CD14-positive monocyte (primary cell): Measurements from ENCODE around the gene FAM219B. TPM values are rescaled to one million over a fixed set of nuclear protein-coding genes. Genes with fewer than 3 reads are reported as not detected.

ENCODE experiments used
- DNase-seq, 3 donors: peaks; one replicate each; pipeline ENCODE4 v3.0.0-alpha.2; 2011 to 2022
- H2AFZ ChIP-seq: 2 replicates; pipeline ENCODE4 v1.6.0; 2012; ENCODE audit warnings: mild to moderate bottlenecking, low read depth, low read length, inconsistent platforms; ENCODE audit not compliant: insufficient read depth, poor library complexity, severe bottlenecking
- H3K27ac ChIP-seq, 2 donors: 1 replicate in 1 of 2; 2 replicates in 1 of 2; pipeline ENCODE4 v1.5.1; 2012 to 2013; ENCODE audit warnings: low read length in 2 of 2, control low read depth in 1 of 2, inconsistent platforms in 1 of 2, low read depth in 1 of 2, mild to moderate bottlenecking in 1 of 2
- H3K27me3 ChIP-seq, 2 donors: one replicate each; pipeline versions ENCODE4 v1.6.0 to v1.6.1; 2011 to 2013; ENCODE audit warnings: low read length in 2 of 2; ENCODE audit not compliant: control insufficient read depth in 2 of 2, insufficient read depth in 2 of 2
- H3K36me3 ChIP-seq, 2 donors: replicated peaks in 1 of 2; 1 replicate in 1 of 2; 2 replicates in 1 of 2; pipeline versions ENCODE4 v1.5.1 to v1.6.1; 2012 to 2013; ENCODE audit warnings: low read length in 2 of 2, control low read depth in 1 of 2, inconsistent platforms in 1 of 2, mild to moderate bottlenecking in 1 of 2; ENCODE audit not compliant: insufficient read depth in 2 of 2, control insufficient read depth in 1 of 2
- H3K4me1 ChIP-seq, 2 donors: 1 replicate in 1 of 2; 2 replicates in 1 of 2; pipeline versions ENCODE4 v1.5.1 to v1.6.1; 2012 to 2013; ENCODE audit warnings: low read length in 2 of 2, control low read depth in 1 of 2, inconsistent platforms in 1 of 2, mild to moderate bottlenecking in 1 of 2, moderate library complexity in 1 of 2; ENCODE audit not compliant: insufficient read depth in 2 of 2, control insufficient read depth in 1 of 2
- H3K4me2 ChIP-seq: replicated peaks from 2 replicates; pipeline ENCODE3; 2012; ENCODE audit warnings: low read length, moderate library complexity, mild to moderate bottlenecking; ENCODE audit not compliant: poor library complexity, severe bottlenecking; ENCODE audit errors: extremely low read depth
- H3K4me3 ChIP-seq, 3 experiments: fragments of 200-600 bp in 1 of 3; sonication (generic) in 1 of 3; replicated peaks in 1 of 3; 1 replicate in 2 of 3; 2 replicates in 1 of 3; pipeline ENCODE4 v1.5.1; 2011 to 2013; ENCODE audit warnings: low read length in 3 of 3, mild to moderate bottlenecking in 3 of 3, control low read depth in 2 of 3, low read depth in 2 of 3, inconsistent platforms in 1 of 3, moderate library complexity in 1 of 3
- H3K79me2 ChIP-seq: 2 replicates; pipeline ENCODE4 v1.6.0; 2012; ENCODE audit warnings: mild to moderate bottlenecking, control low read depth, inconsistent platforms, low read length, moderate library complexity; ENCODE audit not compliant: insufficient read depth
- H3K9ac ChIP-seq: 2 replicates; pipeline ENCODE4 v1.6.0; 2017; ENCODE audit warnings: low read length, mild to moderate bottlenecking; ENCODE audit not compliant: insufficient read depth, poor library complexity, severe bottlenecking
- H3K9me3 ChIP-seq, 2 donors: replicated peaks in 1 of 2; 1 replicate in 1 of 2; 2 replicates in 1 of 2; pipeline versions ENCODE4 v1.5.1 to v1.6.1; 2012 to 2013; ENCODE audit warnings: low read length in 2 of 2, control low read depth in 1 of 2; ENCODE audit not compliant: control insufficient read depth in 1 of 2, insufficient read depth in 1 of 2
- H4K20me1 ChIP-seq: 2 replicates; pipeline ENCODE4 v1.6.0; 2012; ENCODE audit warnings: mild to moderate bottlenecking, low read length, control low read depth, moderate library complexity; ENCODE audit not compliant: insufficient read depth
- H3K27ac Mint-ChIP-seq, 7 donors: one replicate each; pipeline ENCODE4 v1.8.0; 2020; ENCODE audit warnings: mild to moderate bottlenecking in 7 of 7, mixed read lengths in 7 of 7, moderate library complexity in 6 of 7, inconsistent platforms in 2 of 7
- H3K27me3 Mint-ChIP-seq, 3 donors: one replicate each; pipeline ENCODE4 v1.8.0; 2021 to 2022; ENCODE audit warnings: low read depth in 3 of 3, mild to moderate bottlenecking in 3 of 3, mixed read lengths in 3 of 3, moderate library complexity in 3 of 3, inconsistent platforms in 1 of 3
- H3K36me3 Mint-ChIP-seq, 2 donors: one replicate each; pipeline ENCODE4 v1.8.0; 2020; ENCODE audit warnings: mixed read lengths in 2 of 2, inconsistent platforms in 1 of 2, mild to moderate bottlenecking in 1 of 2
- H3K4me1 Mint-ChIP-seq: one replicate; pipeline ENCODE4 v1.8.0; 2020; ENCODE audit warnings: mild to moderate bottlenecking, mixed read lengths
- H3K4me3 Mint-ChIP-seq, 2 donors: one replicate each; pipeline ENCODE4 v1.8.0; 2020; ENCODE audit warnings: mild to moderate bottlenecking in 2 of 2, mixed read lengths in 2 of 2, moderate library complexity in 1 of 2
- H3K9me3 Mint-ChIP-seq, 7 donors: one replicate each; pipeline ENCODE4 v1.8.0; 2020 to 2022; ENCODE audit warnings: mixed read lengths in 7 of 7, mild to moderate bottlenecking in 6 of 7, moderate library complexity in 6 of 7, inconsistent platforms in 2 of 7
- CTCF ChIP-seq: fragments of 200-600 bp; IDR thresholded peaks from one replicate; pipeline ENCODE4 v1.8.0; 2022; ENCODE audit warnings: antibody characterized with exemption, mild to moderate bottlenecking
- WGBS: methylation state at CpG from one replicate; pipeline ENCODE4 v1.1.5; 2013; ENCODE audit warnings: missing lambda C conversion rate; ENCODE audit not compliant: insufficient coverage; 5-methylcytosine and 5-hydroxymethylcytosine counted together
- intact Hi-C, 2 donors: fragments of 100-400 bp; cut with micrococcal nuclease; formaldehyde crosslinking; loops; one replicate each; pipeline versions ENCODE4 v1.15.0 to v1.15.1; 2023
- polyA plus RNA-seq, 3 donors: library from polyadenylated mRNA; depleted of rRNA in 1 of 3; unstranded in 2 of 3; stranded (reverse) in 1 of 3; fragments of 300-500 nt in 2 of 3; fragments of >200 nt in 1 of 3; fragmentation: Illumina TruSeq in 2 of 3; gene quantifications; 1 replicate in 2 of 3; 2 replicates in 1 of 3; pipeline ENCODE4 v1.2.3, GENCODE V29; 2012 to 2021

The FAM219B gene
- polyA plus RNA-seq, 3 donors: 11.7 to 53.9 (median 17.1) TPM

- intact Hi-C loops: no loop called here
- H3K36me3 Mint-ChIP-seq: peaks cover 22 to 37% of the 10 kb centered on the region in 2 donors
- Histone ChIP-seq H3K9me3 (no peaks in the 10 kb centered on the region), H3K36me3 (peaks cover 3 to 24% of the 10 kb centered on the region in 2 donors), H2AFZ (no peak overlapping the region), H3K4me1 (peaks cover 35 to 38% of the 10 kb centered on the region in 2 donors), H3K79me2 (peaks cover 98% of the 10 kb centered on the region), H4K20me1 (peaks cover 98% of the 10 kb centered on the region), H3K9ac (no peak overlapping the region), H3K27me3 (no peaks in the 10 kb centered on the region), H3K4me3 (no peak overlapping the region), H3K4me2 (no peak overlapping the region), H3K27ac (peak overlapping the region in 1 of 2 donors; percentile 29)
- no peak overlapping the region for H3K4me3 Mint-ChIP-seq
- peaks cover 59% of the 10 kb centered on the region for H3K4me1 Mint-ChIP-seq
- no peak for DNase-seq
- H3K27me3 Mint-ChIP-seq: no peaks in the 10 kb centered on the region
- H3K9me3 Mint-ChIP-seq: no peaks in the 10 kb centered on the region
- 88% methylated on average over 5 of the region's 6 CpGs for WGBS
- peak overlapping the region in 6 of 7 donors; percentile 3 to 76 (median 15) for H3K27ac Mint-ChIP-seq
- TF ChIP-seq CTCF: no peak
Measured at GRCh38 chr15:74864296-74864695, 42.4 kb downstream of the FAM219B start.

- H3K4me1 Mint-ChIP-seq: peaks cover 58% of the 10 kb centered on the region
- H3K9me3 ChIP-seq: no peaks in the 10 kb centered on the region
- H3K79me2 ChIP-seq: peaks cover 98% of the 10 kb centered on the region
- H3K4me2 ChIP-seq: no peak overlapping the region
- no peaks in the 10 kb centered on the region for H3K9me3 Mint-ChIP-seq
- no peaks in the 10 kb centered on the region for H3K27me3 Mint-ChIP-seq
- intact Hi-C loops: no loop called here
- peaks cover 99% of the 10 kb centered on the region for H4K20me1 ChIP-seq
- no peak overlapping the region for H3K4me3 Mint-ChIP-seq
- H3K36me3 ChIP-seq: peaks cover 3 to 24% of the 10 kb centered on the region in 2 donors
- peaks cover 22 to 41% of the 10 kb centered on the region in 2 donors for H3K36me3 Mint-ChIP-seq
- H3K27ac Mint-ChIP-seq: peak overlapping the region in 5 of 7 donors; percentile 4 to 56 (median 24)
- H3K9ac ChIP-seq: no peak overlapping the region
- no peak overlapping the region for H2AFZ ChIP-seq
- H3K4me1 ChIP-seq: peaks cover 29 to 34% of the 10 kb centered on the region in 2 donors
- no peak for DNase-seq
- peak overlapping the region in 1 of 2 donors; percentile 48 for H3K27ac ChIP-seq
- WGBS: 76% methylated on average over 7 of the region's 11 CpGs
- no peak for TF ChIP-seq CTCF
- H3K4me3 ChIP-seq: no peak overlapping the region
- H3K27me3 ChIP-seq: no peaks in the 10 kb centered on the region
Measured at GRCh38 chr15:74863239-74864056, 43.2 kb downstream of the FAM219B start.
